H1 (cell line): ENCODE data around the gene RICTOR. TPM values are rescaled to one million over a fixed set of nuclear protein-coding genes. Genes with fewer than 3 reads are reported as not detected.

Experiments used
- CTCF ChIA-PET: fragments of 300-600 bp; sonication (Branson Sonifier 250); formaldehyde crosslinking; loops from one replicate; lab custom pipeline; 2021; ENCODE audit not compliant: partially characterized antibody; lab: Charles Lee
- POLR2A ChIA-PET: fragments of 300-600 bp; sonication (Branson Sonifier 250); formaldehyde crosslinking; loops from one replicate; lab custom pipeline; 2021; ENCODE audit warnings: inconsistent platforms; ENCODE audit not compliant: partially characterized antibody; lab: Charles Lee
- DNase-seq, 2 experiments: peaks; one replicate each; pipeline versions ENCODE4 v3.0.0 to v3.0.0-alpha.2; 2010 to 2022; ENCODE audit warnings: low spot score in 2 of 2, low read depth in 1 of 2, mixed read lengths in 1 of 2
- FAIRE-seq: peaks from 2 replicates; lab custom pipeline; 2011; peaks lifted over from hg19 to GRCh38; lab: Jason Lieb, UNC
- H2AFZ ChIP-seq: 2 replicates; pipeline ENCODE4 v1.8.1; 2012; ENCODE audit warnings: low read length, inconsistent platforms
- H2AK5ac ChIP-seq: 2 replicates; pipeline ENCODE4 v1.6.1; 2013; ENCODE audit warnings: low read depth, low read length
- H2BK120ac ChIP-seq: replicated peaks from 2 replicates; pipeline ENCODE3; 2013; ENCODE audit warnings: low read depth, low read length, inconsistent platforms
- H2BK12ac ChIP-seq: 2 replicates; pipeline ENCODE4 v1.6.1; 2013; ENCODE audit warnings: low read depth, low read length
- H2BK15ac ChIP-seq: 2 replicates; pipeline ENCODE4 v1.6.1; 2013; ENCODE audit warnings: low read length
- H2BK20ac ChIP-seq: 2 replicates; pipeline ENCODE4 v1.6.1; 2013; ENCODE audit warnings: low read length
- H2BK5ac ChIP-seq: 2 replicates; pipeline ENCODE4 v1.6.1; 2013; ENCODE audit warnings: low read depth, low read length
- H3K14ac ChIP-seq: 2 replicates; pipeline ENCODE4 v1.6.1; 2013; ENCODE audit warnings: inconsistent platforms; ENCODE audit not compliant: insufficient read length
- H3K18ac ChIP-seq: 2 replicates; pipeline ENCODE4 v1.6.1; 2013; ENCODE audit warnings: low read length; ENCODE audit errors: extremely low read depth
- H3K23ac ChIP-seq: 2 replicates; pipeline ENCODE4 v1.6.1; 2013; ENCODE audit warnings: inconsistent platforms; ENCODE audit not compliant: insufficient read length
- H3K23me2 ChIP-seq: 2 replicates; pipeline ENCODE4 v1.6.1; 2013; ENCODE audit warnings: low read depth, low read length
- H3K27ac ChIP-seq: 2 replicates; pipeline ENCODE4 v1.6.1; 2011; ENCODE audit warnings: low read depth, low read length, inconsistent platforms
- H3K27me3 ChIP-seq, 4 experiments: replicated peaks in 1 of 4; 1 replicate in 1 of 4; 2 replicates in 3 of 4; pipeline versions ENCODE4 v1.6.1 to v1.8.1; 2011 to 2013; ENCODE audit warnings: low read length in 3 of 4, mild to moderate bottlenecking in 3 of 4, inconsistent platforms in 2 of 4, mixed read lengths in 2 of 4, moderate library complexity in 1 of 4; ENCODE audit not compliant: control insufficient read depth in 3 of 4, insufficient read depth in 3 of 4; ENCODE audit errors: extremely low read depth in 1 of 4
- H3K36me3 ChIP-seq, 4 experiments: 2 replicates each; pipeline versions ENCODE4 v1.6.1 to v1.8.1; 2011 to 2013; ENCODE audit warnings: mild to moderate bottlenecking in 4 of 4, low read length in 3 of 4, moderate library complexity in 2 of 4, control low read depth in 1 of 4, inconsistent platforms in 1 of 4; ENCODE audit not compliant: insufficient read depth in 4 of 4, control insufficient read depth in 2 of 4
- H3K4ac ChIP-seq: replicated peaks from 2 replicates; pipeline ENCODE3; 2013; ENCODE audit warnings: low read length, low read depth, mixed read lengths, inconsistent platforms; ENCODE audit not compliant: insufficient read length
- H3K4me1 ChIP-seq, 4 experiments: replicated peaks in 1 of 4; 1 replicate in 1 of 4; 2 replicates in 3 of 4; pipeline versions ENCODE4 v1.6.1 to v1.8.1; 2011 to 2013; ENCODE audit warnings: low read length in 3 of 4, inconsistent platforms in 2 of 4, mixed read lengths in 1 of 4; ENCODE audit not compliant: insufficient read depth in 4 of 4, control insufficient read depth in 3 of 4
- H3K4me2 ChIP-seq, 2 experiments: 2 replicates each; pipeline versions ENCODE4 v1.6.1 to v1.8.1; 2011 to 2013; ENCODE audit warnings: low read depth in 2 of 2, low read length in 2 of 2, control low read depth in 1 of 2, inconsistent platforms in 1 of 2, mild to moderate bottlenecking in 1 of 2; ENCODE audit not compliant: insufficient read depth in 1 of 2
- H3K4me3 ChIP-seq, 4 experiments: fragments of 200-600, 300-600 bp in 1 of 4; sonication (generic), shearing (Covaris generic), sonication (Bioruptor Twin) in 1 of 4; 2 replicates each; pipeline versions ENCODE4 v1.5.1 to v1.8.1; 2011 to 2016; ENCODE audit warnings: low read length in 4 of 4, low read depth in 3 of 4, control low read depth in 2 of 4, inconsistent platforms in 2 of 4, mild to moderate bottlenecking in 2 of 4, mixed read lengths in 1 of 4, moderate library complexity in 1 of 4; ENCODE audit not compliant: insufficient read depth in 2 of 4; ENCODE audit errors: extremely low read depth in 1 of 4
- H3K56ac ChIP-seq: replicated peaks from 2 replicates; pipeline ENCODE3; 2013; ENCODE audit warnings: low read depth, mild to moderate bottlenecking, mixed read lengths, low read length, inconsistent platforms; ENCODE audit not compliant: insufficient read length
- H3K79me1 ChIP-seq: 2 replicates; pipeline ENCODE4 v1.6.1; 2013; ENCODE audit warnings: low read depth, low read length, control low read depth
- H3K79me2 ChIP-seq, 2 experiments: 2 replicates each; pipeline versions ENCODE4 v1.6.1 to v1.8.1; 2012 to 2013; ENCODE audit warnings: low read length in 2 of 2, mild to moderate bottlenecking in 2 of 2, inconsistent platforms in 1 of 2; ENCODE audit not compliant: insufficient read depth in 2 of 2, control insufficient read depth in 1 of 2
- H3K9ac ChIP-seq, 4 experiments: replicated peaks in 1 of 4; 1 replicate in 1 of 4; 2 replicates in 3 of 4; pipeline versions ENCODE4 v1.6.1 to v1.8.1; 2011 to 2013; ENCODE audit warnings: low read depth in 3 of 4, low read length in 3 of 4, control low read depth in 2 of 4, mild to moderate bottlenecking in 2 of 4, moderate library complexity in 2 of 4, inconsistent platforms in 1 of 4; ENCODE audit errors: extremely low read depth in 1 of 4
- H3K9me3 ChIP-seq, 2 experiments: 2 replicates each; pipeline versions ENCODE4 v1.6.1 to v1.8.1; 2012 to 2013; ENCODE audit warnings: mild to moderate bottlenecking in 2 of 2, moderate library complexity in 2 of 2, control low read depth in 1 of 2, inconsistent platforms in 1 of 2, low read depth in 1 of 2, low read length in 1 of 2, mixed read lengths in 1 of 2; ENCODE audit not compliant: insufficient read depth in 2 of 2
- H4K20me1 ChIP-seq, 2 experiments: replicated peaks in 1 of 2; 2 replicates each; pipeline versions ENCODE3 to v1.8.1; 2011 to 2013; ENCODE audit warnings: inconsistent platforms in 2 of 2, low read length in 2 of 2, mild to moderate bottlenecking in 1 of 2; ENCODE audit not compliant: insufficient read depth in 2 of 2, control insufficient read depth in 1 of 2
- H4K5ac ChIP-seq: 2 replicates; pipeline ENCODE4 v1.6.1; 2013; ENCODE audit warnings: low read length, low read depth, mixed read lengths, inconsistent platforms; ENCODE audit not compliant: insufficient read length
- H4K8ac ChIP-seq: 2 replicates; pipeline ENCODE4 v1.8.0; 2013; ENCODE audit warnings: mild to moderate bottlenecking, moderate library complexity, low read length, inconsistent platforms; ENCODE audit not compliant: insufficient read depth; ENCODE audit errors: extremely low read depth
- H4K91ac ChIP-seq: replicated peaks from 2 replicates; pipeline ENCODE3; 2013; ENCODE audit warnings: low read length, mixed read lengths, inconsistent platforms; ENCODE audit not compliant: insufficient read length
- ASH2L ChIP-seq: fragments of 200-600, 300-600 bp; sonication (generic); IDR thresholded peaks from one replicate; pipeline ENCODE4 v1.7.1; 2017; ENCODE audit warnings: low read length
- BACH1 ChIP-seq: IDR thresholded peaks from 2 replicates; pipeline ENCODE4 v1.6.1; 2012; ENCODE audit warnings: low read length, improper control_type of control experiment
- EZH2 ChIP-seq: fragments of 200-600 bp; sonication (generic); IDR thresholded peaks from 2 replicates; pipeline ENCODE4 v1.7.1; 2012; ENCODE audit warnings: low read depth, mild to moderate bottlenecking, moderate library complexity, low read length, inconsistent platforms; ENCODE audit not compliant: severe bottlenecking
- GABPA ChIP-seq: IDR thresholded peaks from 2 replicates; pipeline ENCODE4 v1.6.1; 2011; ENCODE audit warnings: mild to moderate bottlenecking, low read length, moderate library complexity, borderline replicate concordance; ENCODE audit not compliant: insufficient read depth
- JUND ChIP-seq: IDR thresholded peaks from 2 replicates; pipeline ENCODE4 v1.6.1; 2011; ENCODE audit warnings: mild to moderate bottlenecking, improper control_type of control experiment, low read length
- POU5F1 ChIP-seq: IDR thresholded peaks from 2 replicates; pipeline ENCODE4 v1.6.1; 2011; ENCODE audit warnings: low read depth, mild to moderate bottlenecking, low read length, moderate library complexity
- RFX5 ChIP-seq: IDR thresholded peaks from 2 replicates; pipeline ENCODE4 v1.6.1; 2011; ENCODE audit warnings: low read depth, low read length, improper control_type of control experiment, borderline replicate concordance
- SIRT6 ChIP-seq: IDR thresholded peaks from one replicate; pipeline ENCODE4 v1.7.1; 2012; ENCODE audit warnings: low read length, inconsistent platforms
- SP1 ChIP-seq: IDR thresholded peaks from 2 replicates; pipeline ENCODE4 v1.6.1; 2011; ENCODE audit warnings: low read depth, low read length
- TAF1 ChIP-seq: IDR thresholded peaks from 2 replicates; pipeline ENCODE4 v1.6.1; 2011; ENCODE audit warnings: mild to moderate bottlenecking, low read depth, low read length
- TAF7 ChIP-seq: optimal IDR thresholded peaks from 2 replicates; pipeline ENCODE3; 2011; ENCODE audit warnings: low read depth, mild to moderate bottlenecking, inconsistent platforms, low read length, moderate library complexity, borderline replicate concordance
- YY1 ChIP-seq: IDR thresholded peaks from 2 replicates; pipeline ENCODE4 v1.6.1; 2011; ENCODE audit warnings: low read depth, mild to moderate bottlenecking, low read length
- ZNF274 ChIP-seq: IDR thresholded peaks from 2 replicates; pipeline ENCODE4 v1.7.0; 2012; ENCODE audit warnings: low read length, borderline replicate concordance; ENCODE audit errors: extremely low read depth
- WGBS, 2 experiments: shearing (Covaris generic) in 1 of 2; methylation state at CpG; one replicate each; pipeline versions ENCODE4 v1.1.6 to v1.1.7; 2013 to 2015; ENCODE audit warnings: low lambda C conversion rate in 2 of 2, mixed read lengths in 2 of 2, inconsistent platforms in 1 of 2, low coverage in 1 of 2, missing lambda C conversion rate in 1 of 2; ENCODE audit not compliant: insufficient replicate concordance in 2 of 2, insufficient coverage in 1 of 2, insufficient read length in 1 of 2; ENCODE audit errors: extremely low coverage in 1 of 2, missing lambda C conversion rate in 1 of 2; 5-methylcytosine and 5-hydroxymethylcytosine counted together
- polyA plus RNA-seq, 7 experiments: library from polyadenylated mRNA; depleted of rRNA in 3 of 7; stranded (reverse) in 5 of 7; unstranded in 2 of 7; fragments of >200 nt in 5 of 7; fragments of 200-250 nt in 2 of 7; gene quantifications; 1 replicate in 5 of 7; 2 replicates in 1 of 7; 4 replicates in 1 of 7; pipeline versions ENCODE4 v1.2.1 to v1.2.3, GENCODE V29; 2011 to 2013; ENCODE audit warnings: missing spikeins in 2 of 7, mixed read lengths in 2 of 7
- total RNA-seq: library from RNA; stranded (reverse); fragmentation: NEBNext Ultra II Directional; extraction: Animal tissue kit (Norgen Biotek cat#: 25700); gene quantifications from 2 replicates; pipeline ENCODE4 v1.2.1, GENCODE V29; 2021
- TF ChIP-seq, protein P1 (sequence below): IDR thresholded peaks from 2 replicates; pipeline ENCODE4 v1.6.1; 2012; ENCODE audit warnings: low read length, inconsistent platforms

RICTOR gene
- total and polyA plus RNA-seq, 2 of the 8 experiments (the other 6 are each of a cell fraction or from before 2014, with no cell fraction given) = 4.3 to 26.6 TPM

DNA sequence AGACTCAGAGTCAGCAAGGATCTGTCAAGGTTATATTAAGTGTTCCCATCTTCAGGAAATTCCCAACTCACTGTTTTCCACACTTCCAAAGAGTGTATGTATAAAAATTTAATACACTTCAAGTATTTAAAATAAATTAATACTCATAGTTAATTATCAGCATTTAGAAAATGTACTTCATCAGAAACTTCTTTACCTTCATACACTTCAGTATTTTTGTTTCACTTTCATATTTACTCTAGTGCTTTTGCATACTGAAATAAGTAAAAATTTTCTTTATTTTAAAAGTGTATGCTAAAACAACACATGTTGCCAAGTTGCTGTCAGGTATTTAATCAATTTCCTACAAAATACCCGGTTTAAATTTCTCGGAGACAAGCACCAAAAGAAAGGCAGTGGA is 16.5 kb downstream of the RICTOR start:
- H3K27me3 ChIP-seq = no peaks in the 10 kb centered on the region
- H3K18ac ChIP-seq = no peak overlapping the region
- H3K23me2 ChIP-seq = no peaks in the 10 kb centered on the region
- H3K79me2 ChIP-seq = peaks cover 0 to 89% of the 10 kb centered on the region in 2 experiments; a peak in 2 of 4 replicates
- WGBS, 2 experiments = 97% methylated on average over 2 of the region's 2 CpGs; no CpG with 5 or more reads in 1 of the 2 experiments
- H4K20me1 ChIP-seq = no peaks in the 10 kb centered on the region
- no peak overlapping the region for H3K56ac ChIP-seq
- no peak overlapping the region for H3K4me2 ChIP-seq
- H2BK12ac ChIP-seq = no peak overlapping the region
- no peak overlapping the region for H3K4me3 ChIP-seq
- H3K23ac ChIP-seq = no peak overlapping the region
- H3K14ac ChIP-seq = no peak overlapping the region
- no peaks in the 10 kb centered on the region for H3K4me1 ChIP-seq
- no peak overlapping the region for H3K4ac ChIP-seq
- H2AFZ ChIP-seq = no peak overlapping the region
- no peak overlapping the region for H2BK15ac ChIP-seq
- H3K36me3 ChIP-seq = no peaks in the 10 kb centered on the region
- no peaks in the 10 kb centered on the region for H3K9me3 ChIP-seq
- ChIA-PET POLR2A (no interaction called here), CTCF (interaction anchor here (2.1 kb wide), 1 partner anchor 23 kb away, joined by 5 read pairs; no protein-coding TSS in a partner anchor)
- no peak overlapping the region for H2AK5ac ChIP-seq
- H4K91ac ChIP-seq = no peak overlapping the region
- H3K27ac ChIP-seq = no peak overlapping the region
- no peak overlapping the region for H4K8ac ChIP-seq
- no peak overlapping the region for H2BK20ac ChIP-seq
- no peak overlapping the region for H3K9ac ChIP-seq
- FAIRE-seq (no peak), DNase-seq (no peak)
- H2BK120ac ChIP-seq = no peak overlapping the region
- no peaks in the 10 kb centered on the region; the same call in 1 of the 2 replicates for H3K79me1 ChIP-seq
- H2BK5ac ChIP-seq = no peak overlapping the region
- no peak overlapping the region for H4K5ac ChIP-seq
- TF ChIP-seq EZH2 (no peak), YY1 (no peak), POU5F1 (no peak), BACH1 (no peak), SIRT6 (no peak), JUND (no peak), TAF7 (no peak), ASH2L (no peak), RFX5 (no peak), ZNF274 (no peak), TAF1 (no peak), SP1 (no peak), GABPA (no peak)
- TF ChIP-seq, protein P1, sequence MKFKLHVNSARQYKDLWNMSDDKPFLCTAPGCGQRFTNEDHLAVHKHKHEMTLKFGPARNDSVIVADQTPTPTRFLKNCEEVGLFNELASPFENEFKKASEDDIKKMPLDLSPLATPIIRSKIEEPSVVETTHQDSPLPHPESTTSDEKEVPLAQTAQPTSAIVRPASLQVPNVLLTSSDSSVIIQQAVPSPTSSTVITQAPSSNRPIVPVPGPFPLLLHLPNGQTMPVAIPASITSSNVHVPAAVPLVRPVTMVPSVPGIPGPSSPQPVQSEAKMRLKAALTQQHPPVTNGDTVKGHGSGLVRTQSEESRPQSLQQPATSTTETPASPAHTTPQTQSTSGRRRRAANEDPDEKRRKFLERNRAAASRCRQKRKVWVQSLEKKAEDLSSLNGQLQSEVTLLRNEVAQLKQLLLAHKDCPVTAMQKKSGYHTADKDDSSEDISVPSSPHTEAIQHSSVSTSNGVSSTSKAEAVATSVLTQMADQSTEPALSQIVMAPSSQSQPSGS = no peak
